ENCODE measurements around the gene ABI3. TPM values are rescaled to one million over a fixed set of nuclear protein-coding genes. Genes with fewer than 3 reads are reported as not detected.

The ABI3 gene
- polyA plus RNA-seq, 1 donor from 2014 or later: not detected

DNA sequence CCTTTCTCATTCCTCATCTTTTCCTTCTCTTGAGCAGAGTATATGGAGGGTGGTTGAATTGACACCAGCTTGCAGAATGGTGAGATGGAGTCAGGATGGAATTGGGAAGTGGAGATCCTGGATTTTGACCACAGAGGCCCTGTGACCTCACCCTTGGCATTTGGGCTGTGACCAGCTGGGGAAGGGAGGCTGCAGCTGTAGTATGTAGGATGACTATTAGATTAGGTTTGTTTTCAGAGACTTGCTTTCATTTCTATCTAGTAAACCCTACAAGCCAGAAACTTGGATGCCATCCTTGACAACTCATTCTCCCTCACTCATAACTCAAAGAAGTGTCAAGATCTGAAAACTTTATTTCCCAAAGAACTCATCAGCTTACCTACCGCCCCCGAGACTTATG is 6.0 kb upstream of the ABI3 start:
- Histone ChIP-seq H3K4me2 (ENCODE audit: low read length) (no peak overlapping the region), H3K27me3 (ENCODE audit: insufficient read depth, low read depth, low read length) (no peaks in the 10 kb centered on the region), H2AFZ (ENCODE audit: low read depth, low read length) (no peak overlapping the region)

DNA sequence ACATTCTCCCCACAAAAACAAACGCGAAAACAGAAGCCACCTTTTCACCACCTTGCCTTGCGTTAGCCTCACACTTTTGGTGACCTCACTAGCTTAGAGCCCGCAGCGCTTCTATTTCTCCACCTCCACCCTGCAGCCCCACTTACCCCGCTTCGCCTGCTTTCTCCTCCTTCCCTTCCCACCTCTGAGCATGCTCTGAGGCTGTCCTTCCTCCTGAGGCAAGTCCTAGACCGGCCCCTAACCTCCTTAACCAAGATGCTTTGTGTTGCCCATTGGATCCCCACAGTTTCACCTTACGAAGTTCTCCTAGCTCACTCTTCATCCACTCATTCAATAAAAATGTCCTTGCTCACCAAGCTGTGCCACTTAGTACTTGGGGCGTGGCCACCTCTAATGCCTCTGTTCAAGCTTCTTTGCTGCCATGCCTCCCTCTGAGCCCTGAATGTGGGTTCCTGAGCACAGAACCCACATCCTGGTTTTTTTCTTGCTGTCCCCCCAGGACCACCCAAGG is 1.4 kb upstream of the ABI3 start:
- H3F3A ChIP-seq (ENCODE audit: insufficient read depth, low read length, poor library complexity, severe bottlenecking): no peaks in the 10 kb centered on the region
- no peaks in the 10 kb centered on the region for H3K36me3 ChIP-seq (ENCODE audit: insufficient read depth, low read length)
- no peak overlapping the region for H2AFZ ChIP-seq (ENCODE audit: low read depth, low read length)
- no peaks in the 10 kb centered on the region for H4K20me1 ChIP-seq (ENCODE audit: insufficient read depth)
- no peaks in the 10 kb centered on the region for H3K9me3 ChIP-seq (ENCODE audit: low read length)
- no peaks in the 10 kb centered on the region for H3K9me2 ChIP-seq (ENCODE audit: insufficient read depth, low read length)
- no peaks in the 10 kb centered on the region for H3K79me2 ChIP-seq (replicated peaks; ENCODE audit: insufficient read depth, low read length)
- no peak overlapping the region for H3K4me2 ChIP-seq (ENCODE audit: low read length)
- H3K27ac ChIP-seq (ENCODE audit: low read length): no peak overlapping the region
- no peaks in the 10 kb centered on the region for H3K27me3 ChIP-seq (ENCODE audit: insufficient read depth, low read depth, low read length)
- H3K4me3 ChIP-seq (ENCODE audit: low read length): no peak overlapping the region
- no peak for TF ChIP-seq TAF1 (IDR thresholded peaks at IDR 0.05; ENCODE audit: low read depth)
- no peak for TF ChIP-seq SMC3 (conservative IDR thresholded peaks at IDR 0.05; ENCODE audit: poor library complexity)
- no peak for TF ChIP-seq RAD21 (conservative IDR thresholded peaks at IDR 0.05)
- TF ChIP-seq POLR2AphosphoS5 (IDR thresholded peaks at IDR 0.05): no peak
- TF ChIP-seq EP300 (conservative IDR thresholded peaks at IDR 0.05; ENCODE audit: poor library complexity, severe bottlenecking): no peak
- no peak for TF ChIP-seq EZH2 (IDR thresholded peaks at IDR 0.05; ENCODE audit: borderline replicate concordance, insufficient read depth, low read length, poor library complexity, severe bottlenecking)
- no peak for TF ChIP-seq MXI1 (conservative IDR thresholded peaks at IDR 0.05; ENCODE audit: poor library complexity, severe bottlenecking)
- TF ChIP-seq, protein P1, sequence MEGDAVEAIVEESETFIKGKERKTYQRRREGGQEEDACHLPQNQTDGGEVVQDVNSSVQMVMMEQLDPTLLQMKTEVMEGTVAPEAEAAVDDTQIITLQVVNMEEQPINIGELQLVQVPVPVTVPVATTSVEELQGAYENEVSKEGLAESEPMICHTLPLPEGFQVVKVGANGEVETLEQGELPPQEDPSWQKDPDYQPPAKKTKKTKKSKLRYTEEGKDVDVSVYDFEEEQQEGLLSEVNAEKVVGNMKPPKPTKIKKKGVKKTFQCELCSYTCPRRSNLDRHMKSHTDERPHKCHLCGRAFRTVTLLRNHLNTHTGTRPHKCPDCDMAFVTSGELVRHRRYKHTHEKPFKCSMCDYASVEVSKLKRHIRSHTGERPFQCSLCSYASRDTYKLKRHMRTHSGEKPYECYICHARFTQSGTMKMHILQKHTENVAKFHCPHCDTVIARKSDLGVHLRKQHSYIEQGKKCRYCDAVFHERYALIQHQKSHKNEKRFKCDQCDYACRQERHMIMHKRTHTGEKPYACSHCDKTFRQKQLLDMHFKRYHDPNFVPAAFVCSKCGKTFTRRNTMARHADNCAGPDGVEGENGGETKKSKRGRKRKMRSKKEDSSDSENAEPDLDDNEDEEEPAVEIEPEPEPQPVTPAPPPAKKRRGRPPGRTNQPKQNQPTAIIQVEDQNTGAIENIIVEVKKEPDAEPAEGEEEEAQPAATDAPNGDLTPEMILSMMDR (IDR thresholded peaks at IDR 0.05; ENCODE audit: poor library complexity, severe bottlenecking): no peak
- TF ChIP-seq, protein P2, sequence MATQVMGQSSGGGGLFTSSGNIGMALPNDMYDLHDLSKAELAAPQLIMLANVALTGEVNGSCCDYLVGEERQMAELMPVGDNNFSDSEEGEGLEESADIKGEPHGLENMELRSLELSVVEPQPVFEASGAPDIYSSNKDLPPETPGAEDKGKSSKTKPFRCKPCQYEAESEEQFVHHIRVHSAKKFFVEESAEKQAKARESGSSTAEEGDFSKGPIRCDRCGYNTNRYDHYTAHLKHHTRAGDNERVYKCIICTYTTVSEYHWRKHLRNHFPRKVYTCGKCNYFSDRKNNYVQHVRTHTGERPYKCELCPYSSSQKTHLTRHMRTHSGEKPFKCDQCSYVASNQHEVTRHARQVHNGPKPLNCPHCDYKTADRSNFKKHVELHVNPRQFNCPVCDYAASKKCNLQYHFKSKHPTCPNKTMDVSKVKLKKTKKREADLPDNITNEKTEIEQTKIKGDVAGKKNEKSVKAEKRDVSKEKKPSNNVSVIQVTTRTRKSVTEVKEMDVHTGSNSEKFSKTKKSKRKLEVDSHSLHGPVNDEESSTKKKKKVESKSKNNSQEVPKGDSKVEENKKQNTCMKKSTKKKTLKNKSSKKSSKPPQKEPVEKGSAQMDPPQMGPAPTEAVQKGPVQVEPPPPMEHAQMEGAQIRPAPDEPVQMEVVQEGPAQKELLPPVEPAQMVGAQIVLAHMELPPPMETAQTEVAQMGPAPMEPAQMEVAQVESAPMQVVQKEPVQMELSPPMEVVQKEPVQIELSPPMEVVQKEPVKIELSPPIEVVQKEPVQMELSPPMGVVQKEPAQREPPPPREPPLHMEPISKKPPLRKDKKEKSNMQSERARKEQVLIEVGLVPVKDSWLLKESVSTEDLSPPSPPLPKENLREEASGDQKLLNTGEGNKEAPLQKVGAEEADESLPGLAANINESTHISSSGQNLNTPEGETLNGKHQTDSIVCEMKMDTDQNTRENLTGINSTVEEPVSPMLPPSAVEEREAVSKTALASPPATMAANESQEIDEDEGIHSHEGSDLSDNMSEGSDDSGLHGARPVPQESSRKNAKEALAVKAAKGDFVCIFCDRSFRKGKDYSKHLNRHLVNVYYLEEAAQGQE (IDR thresholded peaks at IDR 0.05; ENCODE audit: borderline replicate concordance): no peak
- H3K9ac ChIP-seq (ENCODE audit: low read length): no peak overlapping the region

More for the DNA sequence above, 6.0 kb upstream of the ABI3 start:
- no peak for TF ChIP-seq TAF1 (IDR thresholded peaks at IDR 0.05; ENCODE audit: low read depth)
- Histone ChIP-seq H3K27ac (ENCODE audit: low read length) (no peak overlapping the region), H3K79me2 (replicated peaks; ENCODE audit: insufficient read depth, low read length) (no peaks in the 10 kb centered on the region), H3F3A (ENCODE audit: insufficient read depth, low read length, poor library complexity, severe bottlenecking) (no peaks in the 10 kb centered on the region), H3K9me3 (ENCODE audit: low read length) (no peaks in the 10 kb centered on the region), H3K4me3 (ENCODE audit: low read length) (no peak overlapping the region), H4K20me1 (ENCODE audit: insufficient read depth) (no peaks in the 10 kb centered on the region), H3K9ac (ENCODE audit: low read length) (no peak overlapping the region), H3K36me3 (ENCODE audit: insufficient read depth, low read length) (no peaks in the 10 kb centered on the region), H3K9me2 (ENCODE audit: insufficient read depth, low read length) (no peaks in the 10 kb centered on the region)

DNA sequence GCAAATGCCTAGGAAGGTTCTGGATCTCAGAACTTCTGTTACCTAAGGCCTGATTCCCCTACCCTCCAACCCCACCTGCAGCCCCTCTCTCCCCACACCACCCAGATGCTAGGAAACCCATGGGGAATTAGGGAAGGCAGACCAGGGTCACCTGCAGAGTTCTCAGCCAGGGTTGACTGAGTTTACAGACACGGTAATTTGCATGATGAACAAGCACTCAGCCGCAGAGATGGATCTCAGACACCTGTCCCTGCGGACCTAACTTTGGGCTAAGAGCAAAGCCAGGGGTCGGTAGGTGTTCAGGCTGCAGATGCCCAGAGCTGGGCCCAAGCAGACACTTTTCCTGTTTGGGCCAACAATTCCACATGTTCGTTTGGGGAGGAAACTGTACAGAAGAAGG is 2.9 kb downstream of the ABI3 start:
- Histone ChIP-seq H3K9ac (ENCODE audit: low read length) (no peak overlapping the region), H3K27ac (ENCODE audit: low read length) (no peak overlapping the region), H3K4me3 (ENCODE audit: low read length) (no peak overlapping the region), H4K20me1 (ENCODE audit: insufficient read depth) (no peaks in the 10 kb centered on the region), H3K79me2 (replicated peaks; ENCODE audit: insufficient read depth, low read length) (no peaks in the 10 kb centered on the region), H2AFZ (ENCODE audit: low read depth, low read length) (no peak overlapping the region), H3K4me2 (ENCODE audit: low read length) (no peak overlapping the region), H3K36me3 (ENCODE audit: insufficient read depth, low read length) (no peaks in the 10 kb centered on the region), H3K27me3 (ENCODE audit: insufficient read depth, low read depth, low read length) (no peaks in the 10 kb centered on the region), H3F3A (ENCODE audit: insufficient read depth, low read length, poor library complexity, severe bottlenecking) (no peaks in the 10 kb centered on the region), H3K9me3 (ENCODE audit: low read length) (no peaks in the 10 kb centered on the region), H3K9me2 (ENCODE audit: insufficient read depth, low read length) (no peaks in the 10 kb centered on the region)
- no peak for TF ChIP-seq POLR2AphosphoS5 (IDR thresholded peaks at IDR 0.05)
- TF ChIP-seq, protein P1 (IDR thresholded peaks at IDR 0.05; ENCODE audit: poor library complexity, severe bottlenecking): no peak
- no peak for TF ChIP-seq EZH2 (IDR thresholded peaks at IDR 0.05; ENCODE audit: borderline replicate concordance, insufficient read depth, low read length, poor library complexity, severe bottlenecking)
- TF ChIP-seq TAF1 (IDR thresholded peaks at IDR 0.05; ENCODE audit: low read depth): no peak
- no peak for TF ChIP-seq MXI1 (conservative IDR thresholded peaks at IDR 0.05; ENCODE audit: poor library complexity, severe bottlenecking)
- TF ChIP-seq, protein P2 (IDR thresholded peaks at IDR 0.05; ENCODE audit: borderline replicate concordance): no peak
- TF ChIP-seq SMC3 (conservative IDR thresholded peaks at IDR 0.05; ENCODE audit: poor library complexity): no peak
- TF ChIP-seq EP300 (conservative IDR thresholded peaks at IDR 0.05; ENCODE audit: poor library complexity, severe bottlenecking): no peak
- TF ChIP-seq RAD21 (conservative IDR thresholded peaks at IDR 0.05): no peak
